Coronary artery (tissue), 2 donors: ENCODE data around the gene ACP1.

Source experiments
- DNase-seq: peaks from one replicate; pipeline ENCODE4 v3.0.0-alpha.2; 2017; ENCODE audit warnings: low spot score
- H3K27ac ChIP-seq, 2 donors: fragments of 200-600 bp; sonication (generic); one replicate each; pipeline ENCODE4 v1.5.1; 2016 to 2019
- H3K4me3 ChIP-seq: fragments of 200-600 bp; sonication (generic); 2 replicates; pipeline ENCODE4 v1.5.1; 2016; ENCODE audit warnings: mild to moderate bottlenecking, moderate library complexity
- CTCF ChIP-seq: fragments of 200-600 bp; sonication (generic); IDR thresholded peaks from one replicate; pipeline ENCODE4 v1.5.1; 2019; ENCODE audit warnings: antibody characterized with exemption

ACP1 gene

GRCh38 chr2:319059-319600 lies 54.4 kb downstream of the ACP1 start:
- Histone ChIP-seq H3K4me3 (no peak overlapping the region), H3K27ac (no peak overlapping the region)
- TF ChIP-seq CTCF, result no peak
- DNase-seq, result no peak

- no peak for DNase-seq
- TF ChIP-seq CTCF, result no peak
- Histone ChIP-seq H3K27ac (no peak overlapping the region), H3K4me3 (no peak overlapping the region)
Measured at GRCh38 chr2:320561-320960, 55.8 kb downstream of the ACP1 start.

GRCh38 chr2:322326-322725 lies 57.6 kb downstream of the ACP1 start:
- no peak for TF ChIP-seq CTCF
- H3K27ac ChIP-seq, result no peak overlapping the region
- H3K4me3 ChIP-seq, result no peak overlapping the region
- no peak for DNase-seq

GRCh38 chr2:323035-323434 lies 58.3 kb downstream of the ACP1 start:
- H3K27ac ChIP-seq, result no peak overlapping the region
- TF ChIP-seq CTCF, result no peak
- H3K4me3 ChIP-seq, result no peak overlapping the region
- DNase-seq, result no peak
